Measurements from ENCODE around the gene TRMT10B.

GRCh38 chr9:37792122-37792521 is 38.5 kb downstream of the TRMT10B start:
- TF ChIP-seq, protein P1, sequence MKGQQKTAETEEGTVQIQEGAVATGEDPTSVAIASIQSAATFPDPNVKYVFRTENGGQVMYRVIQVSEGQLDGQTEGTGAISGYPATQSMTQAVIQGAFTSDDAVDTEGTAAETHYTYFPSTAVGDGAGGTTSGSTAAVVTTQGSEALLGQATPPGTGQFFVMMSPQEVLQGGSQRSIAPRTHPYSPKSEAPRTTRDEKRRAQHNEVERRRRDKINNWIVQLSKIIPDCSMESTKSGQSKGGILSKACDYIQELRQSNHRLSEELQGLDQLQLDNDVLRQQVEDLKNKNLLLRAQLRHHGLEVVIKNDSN (CRISPR knock-in tag; IDR thresholded peaks at IDR 0.05), result no peak
- TF ChIP-seq JUN (CRISPR knock-in tag; IDR thresholded peaks at IDR 0.05), result no peak

All from WTC11 (cell line).